BJ (cell line): ENCODE results near the gene SETD1A. TPM values are rescaled to one million over a fixed set of nuclear protein-coding genes. Genes with fewer than 3 reads are reported as not detected.

Experiments used
- CTCF ChIA-PET: fragments of 350-600 bp; formaldehyde crosslinking; extraction: SDS; loops from one replicate; lab custom pipeline; 2021; ENCODE audit warnings: antibody characterized with exemption, inconsistent platforms; lab: Yijun Ruan, JAX
- POLR2A ChIA-PET: fragments of 300-600 bp; sonication (Branson Sonifier 250); formaldehyde crosslinking; extraction: SDS; loops from one replicate; lab custom pipeline; 2021; ENCODE audit warnings: antibody characterized with exemption; lab: Charles Lee
- DNase-seq: peaks from one replicate; pipeline ENCODE4 v3.0.0-alpha.2; 2011; ENCODE audit warnings: low read depth
- H3K27me3 ChIP-seq: 2 replicates; pipeline ENCODE4 v1.6.0; 2011; ENCODE audit warnings: low read length; ENCODE audit not compliant: control insufficient read depth, insufficient read depth
- H3K36me3 ChIP-seq: 2 replicates; pipeline ENCODE4 v1.5.1; 2011; ENCODE audit warnings: low read length; ENCODE audit not compliant: control insufficient read depth, insufficient read depth
- H3K4me3 ChIP-seq: 2 replicates; pipeline ENCODE4 v1.5.1; 2011; ENCODE audit warnings: low read depth, mild to moderate bottlenecking, control low read depth, low read length
- polyA plus RNA-seq: library from polyadenylated mRNA; depleted of rRNA; stranded (reverse); fragments of >200 nt; gene quantifications from 2 replicates; pipeline ENCODE4 v1.2.3, GENCODE V29; 2011
- TF ChIP-seq, protein P1 (sequence below): IDR thresholded peaks from 2 replicates; pipeline ENCODE4 v1.5.1; 2011; ENCODE audit warnings: low read depth, mild to moderate bottlenecking, control low read depth, inconsistent platforms, low read length, moderate library complexity; ENCODE audit not compliant: insufficient read depth

SETD1A gene
- polyA plus RNA-seq, 1 experiment: 1.4 TPM

DNA sequence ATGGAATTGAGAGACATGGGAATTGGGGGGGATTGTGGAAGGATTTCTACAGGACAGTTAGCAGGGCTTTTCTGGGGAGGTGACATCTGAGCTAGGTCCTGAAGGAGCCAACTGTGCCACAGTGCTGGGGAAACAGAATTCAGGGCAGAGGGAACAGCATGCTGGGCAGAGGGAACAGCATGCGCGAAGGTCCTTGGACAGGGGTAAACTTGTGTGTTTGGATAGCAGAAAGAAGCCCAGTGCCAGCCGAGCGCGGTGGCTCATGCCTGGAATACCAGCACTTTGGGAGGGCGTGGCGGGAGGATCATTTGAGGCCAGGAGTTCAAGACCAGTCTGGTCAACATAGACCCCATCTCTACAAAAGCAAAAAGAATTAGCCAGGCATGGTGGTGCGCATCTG, 49.0 kb downstream of the SETD1A start:
- no peaks in the 10 kb centered on the region for H3K36me3 ChIP-seq
- no peak overlapping the region for H3K4me3 ChIP-seq
- TF ChIP-seq, protein P1, sequence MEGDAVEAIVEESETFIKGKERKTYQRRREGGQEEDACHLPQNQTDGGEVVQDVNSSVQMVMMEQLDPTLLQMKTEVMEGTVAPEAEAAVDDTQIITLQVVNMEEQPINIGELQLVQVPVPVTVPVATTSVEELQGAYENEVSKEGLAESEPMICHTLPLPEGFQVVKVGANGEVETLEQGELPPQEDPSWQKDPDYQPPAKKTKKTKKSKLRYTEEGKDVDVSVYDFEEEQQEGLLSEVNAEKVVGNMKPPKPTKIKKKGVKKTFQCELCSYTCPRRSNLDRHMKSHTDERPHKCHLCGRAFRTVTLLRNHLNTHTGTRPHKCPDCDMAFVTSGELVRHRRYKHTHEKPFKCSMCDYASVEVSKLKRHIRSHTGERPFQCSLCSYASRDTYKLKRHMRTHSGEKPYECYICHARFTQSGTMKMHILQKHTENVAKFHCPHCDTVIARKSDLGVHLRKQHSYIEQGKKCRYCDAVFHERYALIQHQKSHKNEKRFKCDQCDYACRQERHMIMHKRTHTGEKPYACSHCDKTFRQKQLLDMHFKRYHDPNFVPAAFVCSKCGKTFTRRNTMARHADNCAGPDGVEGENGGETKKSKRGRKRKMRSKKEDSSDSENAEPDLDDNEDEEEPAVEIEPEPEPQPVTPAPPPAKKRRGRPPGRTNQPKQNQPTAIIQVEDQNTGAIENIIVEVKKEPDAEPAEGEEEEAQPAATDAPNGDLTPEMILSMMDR: no peak
- POLR2A ChIA-PET: no interaction called here
- no peaks in the 10 kb centered on the region for H3K27me3 ChIP-seq
- CTCF ChIA-PET: no interaction called here
- DNase-seq: no peak

DNA sequence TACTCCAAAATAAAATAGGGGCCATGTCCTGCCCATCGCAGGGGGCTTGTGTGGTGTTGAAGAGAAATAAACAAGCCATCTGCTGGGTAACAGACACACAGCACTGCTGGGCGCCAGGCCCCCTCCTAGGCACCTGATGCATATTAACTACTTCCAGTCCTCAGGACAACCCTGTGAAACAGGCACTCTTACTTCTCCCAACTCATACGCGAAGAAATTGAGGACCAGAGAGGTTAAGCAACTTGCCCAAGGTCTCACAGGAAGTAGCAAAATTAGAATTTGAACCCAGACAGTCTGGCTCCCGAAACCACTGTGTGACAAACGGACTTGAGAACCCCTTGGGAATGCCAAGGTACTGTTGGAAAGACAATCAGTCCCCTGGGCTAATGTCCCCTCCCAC, 50.1 kb downstream of the SETD1A start:
- DNase-seq: no peak
- TF ChIP-seq, protein P1: no peak
- ChIA-PET POLR2A (interaction anchor here (1.1 kb wide), 1 partner anchor 9 kb away, joined by 3 read pairs; no protein-coding TSS in a partner anchor), CTCF (no interaction called here)
- H3K4me3 ChIP-seq: no peak overlapping the region
- H3K27me3 ChIP-seq: no peaks in the 10 kb centered on the region
- H3K36me3 ChIP-seq: no peaks in the 10 kb centered on the region

DNA sequence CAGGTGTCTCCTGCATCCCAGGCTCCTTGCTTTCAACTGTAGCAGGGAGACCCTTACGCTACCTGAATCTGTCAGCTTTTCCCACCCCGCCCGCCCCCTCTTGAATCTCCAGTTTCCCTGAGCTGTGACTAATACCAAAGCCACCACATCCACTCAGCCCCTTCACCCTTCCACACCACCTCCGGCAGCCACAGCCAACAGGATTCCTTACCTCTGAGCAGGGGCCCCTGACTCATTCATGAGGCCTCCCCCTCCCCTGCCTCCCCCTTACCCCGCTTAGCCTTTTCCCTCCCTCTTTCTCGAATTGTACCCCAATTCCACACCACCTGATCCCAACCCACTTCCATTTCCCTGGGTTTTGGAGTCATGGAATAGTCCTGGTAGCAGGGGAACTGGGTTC, 50.6 kb downstream of the SETD1A start:
- Histone ChIP-seq H3K36me3 (no peaks in the 10 kb centered on the region), H3K4me3 (no peak overlapping the region), H3K27me3 (no peaks in the 10 kb centered on the region)
- TF ChIP-seq, protein P1: no peak
- ChIA-PET CTCF (interaction anchor here (1.2 kb wide), 1 partner anchor 9 kb away, joined by 6 read pairs; no protein-coding TSS in a partner anchor), POLR2A (interaction anchor here (1.1 kb wide), 1 partner anchor 10 kb away, joined by 3 read pairs; no protein-coding TSS in a partner anchor)
- DNase-seq: no peak

DNA sequence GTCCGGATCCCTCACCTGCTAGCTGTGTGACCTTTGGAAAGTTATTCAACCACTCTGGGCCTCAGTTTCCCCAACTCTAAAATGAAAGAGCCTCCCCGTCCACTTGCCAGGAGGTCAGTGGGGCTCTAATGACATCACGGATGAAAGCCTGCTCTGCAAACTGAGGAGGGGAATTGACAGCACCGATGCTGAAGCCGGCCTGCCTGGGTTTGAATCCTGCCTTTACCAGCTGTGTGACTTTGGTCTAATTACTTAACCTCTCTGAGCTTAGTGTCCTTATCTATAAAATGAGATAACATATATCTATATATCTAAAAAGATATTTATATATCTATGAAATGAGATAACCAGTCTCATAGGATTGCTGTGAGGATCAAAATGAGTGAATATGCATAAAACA, 51.0 kb downstream of the SETD1A start:
- ChIA-PET CTCF (interaction anchor here (0.7 to 1.2 kb wide), 4 partner anchors 10 to 55 kb away, joined by 3 to 6 read pairs (median 3); partner anchors contain the start of gene HSD3B7), POLR2A (interaction anchor here (1.1 kb wide), 1 partner anchor 10 kb away, joined by 3 read pairs; no protein-coding TSS in a partner anchor)
- DNase-seq: no peak
- Histone ChIP-seq H3K27me3 (no peaks in the 10 kb centered on the region), H3K4me3 (no peak overlapping the region), H3K36me3 (no peaks in the 10 kb centered on the region)
- TF ChIP-seq, protein P1: no peak

DNA sequence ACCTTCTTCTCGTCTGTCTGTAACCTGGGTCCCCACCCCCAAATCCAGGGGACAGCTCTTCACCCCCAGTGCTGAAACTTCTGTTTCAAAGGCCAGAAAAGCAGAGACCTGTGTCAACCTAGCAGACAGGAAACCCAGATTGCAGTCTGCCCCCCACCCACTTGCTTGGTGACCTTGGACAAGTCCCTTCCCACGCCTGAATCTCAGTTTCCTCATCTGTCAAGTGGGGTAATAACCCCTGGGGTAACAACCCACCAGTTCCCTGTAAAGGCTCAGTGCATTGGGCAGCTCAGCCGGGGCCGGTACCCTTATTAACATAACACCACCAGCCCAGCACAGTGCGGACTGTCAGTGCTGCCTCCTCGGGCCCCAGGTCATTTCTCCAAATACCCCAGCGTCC, 51.6 kb downstream of the SETD1A start:
- CTCF ChIA-PET: interaction anchor here (0.7 to 1.2 kb wide), 4 partner anchors 10 to 55 kb away, joined by 3 to 6 read pairs (median 3); partner anchors contain the start of gene HSD3B7
- Histone ChIP-seq H3K36me3 (no peaks in the 10 kb centered on the region), H3K4me3 (no peak overlapping the region), H3K27me3 (no peaks in the 10 kb centered on the region)
- POLR2A ChIA-PET: no interaction called here
- no peak for DNase-seq
- TF ChIP-seq, protein P1: no peak
